Activated naive CD4-positive, alpha-beta T cell treated with anti-CD3 and anti-CD28 coated beads, Interleukin-2, amount 50 U/mL, for 72 hours (primary cell): Measurements from ENCODE around the gene ZNF367. TPM values are rescaled to one million over a fixed set of nuclear protein-coding genes. Genes with fewer than 3 reads are reported as not detected.

Source experiments
- ATAC-seq, 2 donors: fragments of 150-1000 bp; cut with Tn5 transposase; 2 replicates each; pipeline ENCODE4 v1.10.0; 2021; ENCODE audit warnings: mild to moderate bottlenecking in 2 of 2, moderate library complexity in 2 of 2
- DNase-seq, 2 donors: peaks; one replicate each; pipeline ENCODE4 v3.0.0; 2021 to 2022; ENCODE audit warnings: low spot score in 2 of 2
- H3K27ac Mint-ChIP-seq, 2 donors: one replicate each; pipeline ENCODE4 v1.8.0; 2022; ENCODE audit warnings: mild to moderate bottlenecking in 2 of 2, mixed read lengths in 2 of 2
- H3K36me3 Mint-ChIP-seq, 2 donors: one replicate each; pipeline ENCODE4 v1.8.0; 2022; ENCODE audit warnings: mixed read lengths in 2 of 2
- H3K9me3 Mint-ChIP-seq, 2 donors: one replicate each; pipeline ENCODE4 v1.8.0; 2022; ENCODE audit warnings: mixed read lengths in 2 of 2
- total RNA-seq, 2 donors: library from RNA; stranded (reverse); gene quantifications; one replicate each; pipeline ENCODE4 v1.2.3, GENCODE V29; 2022

The ZNF367 gene
- total RNA-seq, 2 donors from 2014 or later, result 17.7 to 42.6 TPM

- ATAC-seq (no peak), DNase-seq (no peak)
- no peak overlapping the region for H3K27ac Mint-ChIP-seq
- peaks cover 0 to 5% of the 10 kb centered on the region in 2 donors for H3K9me3 Mint-ChIP-seq
- peaks cover 0 to 6% of the 10 kb centered on the region in 2 donors for H3K36me3 Mint-ChIP-seq
Measured at GRCh38 chr9:96350866-96351265, 67.3 kb downstream of the ZNF367 start.

- H3K36me3 Mint-ChIP-seq, result peaks cover 0 to 6% of the 10 kb centered on the region in 2 donors
- H3K27ac Mint-ChIP-seq, result no peak overlapping the region
- DNase-seq (no peak), ATAC-seq (no peak)
- peaks cover 0 to 5% of the 10 kb centered on the region in 2 donors for H3K9me3 Mint-ChIP-seq
Measured at GRCh38 chr9:96348261-96348660, 69.9 kb downstream of the ZNF367 start.

DNA sequence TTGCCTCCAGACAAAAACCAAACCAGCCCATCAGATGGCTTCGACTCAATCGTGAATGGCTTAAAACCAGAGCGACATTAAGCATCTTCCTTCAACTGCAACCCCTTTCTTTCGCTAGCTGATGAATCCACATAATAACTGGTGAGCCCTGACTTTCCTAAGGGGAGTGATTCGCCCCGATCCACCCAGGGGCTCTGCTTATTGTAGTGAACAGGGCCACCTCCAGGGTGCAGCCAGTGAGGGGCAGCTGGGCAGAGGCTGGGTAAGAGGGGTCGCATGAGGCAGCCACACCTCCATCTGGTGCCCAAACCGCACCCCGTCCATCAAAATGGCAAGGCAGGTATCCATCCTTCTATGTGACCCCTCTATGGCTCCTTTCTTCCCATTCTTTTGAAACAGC, 72.6 kb downstream of the ZNF367 start:
- DNase-seq, result no peak
- Mint-ChIP-seq H3K36me3 (peaks cover 0 to 6% of the 10 kb centered on the region in 2 donors), H3K27ac (no peak overlapping the region), H3K9me3 (peaks cover 0 to 5% of the 10 kb centered on the region in 2 donors)
- ATAC-seq, result no peak

DNA sequence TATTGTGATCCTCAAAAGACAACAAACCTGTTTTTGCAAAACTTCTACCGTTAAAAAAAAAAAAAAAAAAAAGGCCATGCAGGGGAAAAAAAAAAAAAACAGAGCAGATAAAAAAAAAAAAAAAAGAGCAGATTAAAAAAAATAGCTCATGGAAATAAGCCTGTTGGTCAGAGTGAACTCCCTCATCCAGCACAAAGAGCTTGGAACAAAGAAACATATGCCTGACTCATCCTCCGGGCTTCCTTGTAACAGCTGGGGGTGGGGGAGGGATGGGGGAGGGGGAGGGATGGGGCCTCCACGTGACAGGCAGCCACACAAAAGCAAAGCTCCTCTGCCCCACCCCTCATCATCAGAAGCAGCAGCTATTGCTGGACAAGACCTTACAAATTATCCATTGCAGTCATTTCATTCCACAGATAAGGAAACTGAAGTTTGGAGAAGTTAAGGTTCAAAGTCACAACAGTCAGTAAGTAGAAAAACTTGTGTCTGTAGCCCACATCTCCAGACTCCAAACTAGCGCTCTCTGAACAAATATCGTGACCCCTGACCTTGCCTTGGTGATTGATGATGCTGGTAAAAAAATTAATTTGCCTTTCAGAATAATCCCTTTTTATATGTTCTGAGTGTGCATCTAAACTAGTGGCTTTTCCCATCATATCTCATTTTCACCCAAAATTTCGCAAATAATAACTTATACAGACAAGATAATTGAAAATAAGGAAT, 73.6 kb downstream of the ZNF367 start:
- no peak for ATAC-seq
- Mint-ChIP-seq H3K36me3 (peaks cover 0 to 6% of the 10 kb centered on the region in 2 donors), H3K9me3 (peaks cover 0 to 5% of the 10 kb centered on the region in 2 donors), H3K27ac (no peak overlapping the region)
- DNase-seq, result no peak

DNA sequence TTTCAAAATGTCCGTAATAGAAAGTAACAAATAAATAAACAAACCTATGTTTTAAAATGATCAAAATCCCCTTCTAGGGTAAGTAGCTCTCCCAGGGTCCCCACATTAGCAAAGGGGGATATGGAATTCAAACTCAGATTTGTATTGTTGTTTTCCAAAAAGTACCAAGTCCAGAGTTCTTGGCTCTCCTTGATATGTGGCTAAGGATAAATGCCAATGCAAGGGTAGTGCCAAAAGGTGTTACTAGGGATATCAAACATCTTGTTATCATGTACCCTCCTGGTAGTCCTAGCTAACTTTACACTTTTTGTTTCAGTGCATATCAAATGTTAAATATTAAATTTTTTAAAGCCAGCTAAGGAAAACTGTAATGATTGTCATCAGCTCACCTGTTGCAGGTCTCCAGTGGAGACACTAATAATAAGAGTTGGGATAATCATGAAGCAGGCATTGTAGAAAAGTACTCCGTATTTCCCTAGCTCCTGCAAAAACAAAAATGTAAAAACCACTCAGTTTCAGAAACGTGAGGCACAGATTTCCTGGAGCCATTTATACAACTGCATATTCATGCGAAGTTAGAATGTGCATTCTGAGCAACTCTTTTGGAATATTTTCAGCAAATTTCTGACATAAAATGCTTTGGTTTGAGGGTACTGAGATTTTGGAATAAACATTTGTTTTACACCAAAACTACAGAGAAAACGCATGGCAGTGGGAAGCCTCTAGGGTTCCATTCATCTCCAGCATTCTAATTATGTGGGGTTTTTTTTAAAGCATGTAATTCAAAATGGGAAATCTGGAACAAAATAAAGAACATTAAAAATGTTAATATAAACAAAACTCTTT, 74.4 kb downstream of the ZNF367 start:
- H3K36me3 Mint-ChIP-seq, result peaks cover 0 to 6% of the 10 kb centered on the region in 2 donors
- peaks cover 0 to 5% of the 10 kb centered on the region in 2 donors for H3K9me3 Mint-ChIP-seq
- DNase-seq (no peak), ATAC-seq (no peak)
- no peak overlapping the region for H3K27ac Mint-ChIP-seq

DNA sequence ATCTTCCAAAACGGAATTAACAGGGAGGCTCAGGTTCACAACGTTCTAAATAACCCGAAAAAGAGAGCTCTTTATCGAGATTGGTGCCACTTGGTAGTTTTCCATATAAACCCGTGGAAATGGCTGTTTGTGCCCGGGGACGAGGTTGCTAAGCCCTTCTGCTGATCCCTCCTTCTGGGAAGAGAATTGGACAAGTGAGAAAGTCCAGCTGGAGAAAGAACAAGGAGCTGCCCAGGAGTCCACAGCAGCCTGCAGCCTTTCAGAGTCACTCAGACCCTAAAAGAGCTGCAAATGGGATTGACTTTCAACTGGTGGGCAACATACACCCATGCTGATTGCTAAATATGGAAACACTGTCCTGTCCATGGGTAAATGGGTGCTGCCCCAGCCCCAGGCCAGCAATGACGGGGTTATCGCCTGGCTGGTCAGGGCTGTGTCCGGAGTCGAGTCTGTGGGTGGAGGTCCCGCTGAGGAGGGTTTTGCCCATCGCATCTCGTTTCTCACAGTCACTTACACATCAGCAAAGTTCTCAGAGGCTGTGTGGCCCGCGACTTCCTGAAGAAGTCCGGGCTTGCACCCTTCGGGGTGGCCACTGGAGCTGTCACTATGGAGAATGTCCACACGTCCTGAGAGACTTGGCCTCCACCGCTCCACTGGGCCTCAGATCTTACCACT, 75.5 kb downstream of the ZNF367 start:
- Mint-ChIP-seq H3K27ac (no peak overlapping the region), H3K36me3 (no peaks in the 10 kb centered on the region)

DNA sequence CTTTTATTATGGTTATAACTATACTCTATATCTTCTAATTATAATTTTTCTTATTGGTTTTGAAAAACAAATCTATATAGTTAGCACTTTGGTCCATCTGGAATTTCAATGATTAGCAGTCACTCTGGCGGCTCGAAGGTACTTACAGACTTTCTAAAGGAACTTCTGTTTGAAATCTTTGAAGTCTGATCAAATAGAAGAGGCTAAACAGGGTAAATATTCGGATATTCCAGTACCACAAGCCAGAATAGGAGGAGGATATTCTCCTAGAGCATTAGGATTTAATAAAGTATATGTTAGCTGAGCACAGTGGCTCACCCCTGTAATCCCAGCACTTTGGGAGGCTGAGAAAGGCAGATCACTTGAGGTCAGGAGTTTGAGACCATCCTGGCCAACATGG, 77.5 kb downstream of the ZNF367 start:
- DNase-seq (no peak), ATAC-seq (no peak)
- H3K27ac Mint-ChIP-seq, result no peak overlapping the region
- H3K9me3 Mint-ChIP-seq, result no peaks in the 10 kb centered on the region
- H3K36me3 Mint-ChIP-seq, result no peaks in the 10 kb centered on the region

More for the DNA sequence above, 75.5 kb downstream of the ZNF367 start:
- DNase-seq, result no peak
- H3K9me3 Mint-ChIP-seq, result no peaks in the 10 kb centered on the region
- ATAC-seq, result no peak

- Mint-ChIP-seq H3K9me3 (no peaks in the 10 kb centered on the region), H3K27ac (no peak overlapping the region), H3K36me3 (no peaks in the 10 kb centered on the region)
- ATAC-seq, result no peak
- DNase-seq, result no peak
Measured at GRCh38 chr9:96338299-96338698, 79.9 kb downstream of the ZNF367 start.

Other genes with a start within 250 kb of the ZNF367 start
- not detected for gene HSD17B3, start 116.2 kb downstream of the ZNF367 start, total RNA-seq
- gene SLC35D2, start 34.7 kb downstream of the ZNF367 start, total RNA-seq, result 1 to 10 TPM; 1.5 to 1.8 TPM
- 10 to 100 TPM in 1 of 2 donors, 1 to 10 TPM in 1; 6.4 to 15.7 TPM for gene HABP4, start 31.8 kb upstream of the ZNF367 start, total RNA-seq
- gene CDC14B, start 201.5 kb upstream of the ZNF367 start, total RNA-seq, result 1 to 10 TPM; 1.5 to 2.6 TPM
- gene PRXL2C, start 236.9 kb upstream of the ZNF367 start, total RNA-seq, result 1 to 10 TPM; 5.6 to 7.8 TPM